GM12865 (cell line): ENCODE data around the gene TBCB.
A peak's percentile ranks its signal among the peaks of the same experiment; 100 is the strongest.

Experiments used
- DNase-seq: peaks from one replicate; pipeline ENCODE4 v3.0.0; 2010; ENCODE audit warnings: low read depth
- H3K4me3 ChIP-seq: 2 replicates; pipeline ENCODE4 v1.5.1; 2011; ENCODE audit warnings: mild to moderate bottlenecking, low read depth, low read length, control low read depth
- CTCF ChIP-seq: IDR thresholded peaks from 2 replicates; pipeline ENCODE4 v1.5.1; 2011; ENCODE audit warnings: low read length, control low read depth, low read depth, inconsistent platforms; ENCODE audit not compliant: insufficient read depth; ENCODE audit errors: missing control alignments

The TBCB gene

GRCh38 chr19:36114721-36115452 lies 381 bp upstream of the TBCB start, which contains the start of gene POLR2I:
Gene POLR2I, minus strand, starts transcription at chr19:36114875. Its CDS starts 19 bp downstream, at chr19:36114856.
- peak; percentile 100 for DNase-seq
- no peak for TF ChIP-seq CTCF
- peak within 1 kb of the TSS; percentile 90 for H3K4me3 ChIP-seq

- peak overlapping the region; percentile 64 for H3K4me3 ChIP-seq
- no peak for TF ChIP-seq CTCF
These were observed 1.0 kb downstream of the TBCB start for GRCh38 chr19:36116344-36116637.

GRCh38 chr19:36120092-36120983 lies 5.1 kb downstream of the TBCB start:
- H3K4me3 ChIP-seq, result no peak overlapping the region
- no peak for TF ChIP-seq CTCF
- no peak for DNase-seq

More at GRCh38 chr19:36116344-36116637, 1.0 kb downstream of the TBCB start:
- DNase-seq, result no peak

GRCh38 chr19:36120984-36121358 lies 5.7 kb downstream of the TBCB start:
- no peak for TF ChIP-seq CTCF
- no peak for DNase-seq
- no peak overlapping the region for H3K4me3 ChIP-seq

DNA sequence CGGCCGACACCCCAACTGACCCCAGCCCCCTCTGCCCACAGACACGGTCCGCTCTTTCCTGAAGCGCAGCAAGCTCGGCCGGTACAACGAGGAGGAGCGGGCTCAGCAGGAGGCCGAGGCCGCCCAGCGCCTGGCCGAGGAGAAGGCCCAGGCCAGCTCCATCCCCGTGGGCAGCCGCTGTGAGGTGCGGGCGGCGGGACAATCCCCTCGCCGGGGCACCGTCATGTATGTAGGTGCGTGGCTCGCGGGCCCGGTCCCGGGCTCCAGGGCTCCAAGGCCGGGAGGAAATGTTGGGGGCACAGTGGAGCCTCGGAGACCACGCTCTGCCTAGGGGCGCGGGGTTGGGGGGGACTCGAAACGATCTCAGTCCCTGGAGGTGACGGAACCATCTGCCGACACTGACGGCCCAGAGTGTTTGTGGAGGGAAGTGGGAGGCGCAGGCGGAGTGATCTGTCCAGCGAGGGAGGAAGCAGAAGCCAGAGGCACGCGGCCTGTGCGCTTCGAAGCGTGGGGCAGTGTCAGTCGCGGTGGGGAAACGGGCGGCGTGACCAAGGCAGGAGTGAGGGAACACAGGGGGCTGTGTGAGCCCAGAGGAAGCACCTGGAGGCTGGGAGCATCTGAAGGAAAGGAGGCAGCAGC lies 6.3 kb downstream of the TBCB start:
- TF ChIP-seq CTCF, result no peak
- H3K4me3 ChIP-seq, result no peak overlapping the region
- no peak for DNase-seq

DNA sequence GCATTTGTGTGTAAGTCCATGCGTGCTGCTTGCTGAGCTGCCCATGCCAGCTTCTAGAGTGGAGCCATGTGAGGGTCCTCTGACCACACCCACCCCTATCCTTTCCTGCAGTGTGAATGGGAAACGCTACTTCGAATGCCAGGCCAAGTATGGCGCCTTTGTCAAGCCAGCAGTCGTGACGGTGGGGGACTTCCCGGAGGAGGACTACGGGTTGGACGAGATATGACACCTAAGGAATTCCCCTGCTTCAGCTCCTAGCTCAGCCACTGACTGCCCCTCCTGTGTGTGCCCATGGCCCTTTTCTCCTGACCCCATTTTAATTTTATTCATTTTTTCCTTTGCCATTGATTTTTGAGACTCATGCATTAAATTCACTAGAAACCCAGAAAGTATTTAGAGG lies 10.3 kb downstream of the TBCB start:
- no peak for TF ChIP-seq CTCF
- peak; percentile 68 for DNase-seq
- no peak overlapping the region for H3K4me3 ChIP-seq
